ENCODE measurements around the gene CAPN15. TPM values are rescaled to one million over a fixed set of nuclear protein-coding genes. Genes with fewer than 3 reads are reported as not detected.

Gene CAPN15
- total RNA-seq, 2 experiments from 2014 or later: 32.9 to 54.0 TPM

- H3K9me2 ChIP-seq (ENCODE audit: insufficient read depth, low read length): no peaks in the 10 kb centered on the region
- TSS peak; percentile 42 for BruUV-seq (replicated peaks)
- H3K36me3 ChIP-seq (ENCODE audit: insufficient read depth, low read length): peaks cover 4% of the 10 kb centered on the region; the same call in 1 of the 2 replicates
- H4K20me1 ChIP-seq (ENCODE audit: insufficient read depth, low read length): no peaks in the 10 kb centered on the region
- DNase-seq (ENCODE audit: low spot score): no peak
- H3K79me2 ChIP-seq (ENCODE audit: insufficient read depth, low read depth, low read length): peaks cover 20% of the 10 kb centered on the region; the same call in 1 of the 2 replicates
- no peak overlapping the region for H3K4me3 ChIP-seq (ENCODE audit: low read depth, low read length, poor library complexity, severe bottlenecking)
- H3K27ac ChIP-seq (ENCODE audit: low read depth, low read length, poor library complexity, severe bottlenecking): no peak overlapping the region
- CTCF ChIA-PET (ENCODE audit: unreplicated experiment): no interaction called here
- no peak for TF ChIP-seq EZH2phosphoT487 (IDR thresholded peaks at IDR 0.05; ENCODE audit: borderline replicate concordance, low read depth, low read length)
- no peak for TF ChIP-seq CTCF (conservative IDR thresholded peaks at IDR 0.05; ENCODE audit: low read length)
- H3K4me1 ChIP-seq (ENCODE audit: insufficient read depth, low read length, poor library complexity, severe bottlenecking): peaks cover 12% of the 10 kb centered on the region
- POLR2A ChIA-PET: no interaction called here
- no peak overlapping the region for H2AFZ ChIP-seq (ENCODE audit: low read length)
- no peaks in the 10 kb centered on the region for H3K9me3 ChIP-seq (ENCODE audit: low read length)
- H3K4me2 ChIP-seq (ENCODE audit: low read length): no peak overlapping the region
- intact Hi-C loops (cut with micrococcal nuclease; ENCODE audit: unreplicated experiment): no loop called here
These were observed 58.6 kb downstream of the CAPN15 start for GRCh38 chr16:586047-586644.

- POLR2A ChIA-PET: interaction anchor here (0.6 kb wide), 1 partner anchor 57 kb away, joined by 4 read pairs; no protein-coding TSS in a partner anchor
- CTCF ChIA-PET (ENCODE audit: unreplicated experiment): no interaction called here
These were observed 59.4 kb downstream of the CAPN15 start for GRCh38 chr16:586645-587590.

More at GRCh38 chr16:586645-587590, 59.4 kb downstream of the CAPN15 start:
- H3K4me2 ChIP-seq (ENCODE audit: low read length): peak overlapping the region; percentile 80
- no peaks in the 10 kb centered on the region for H4K20me1 ChIP-seq (ENCODE audit: insufficient read depth, low read length)
- peaks cover 4% of the 10 kb centered on the region; the same call in 1 of the 2 replicates for H3K36me3 ChIP-seq (ENCODE audit: insufficient read depth, low read length)
- no peaks in the 10 kb centered on the region for H3K9me2 ChIP-seq (ENCODE audit: insufficient read depth, low read length)
- H3K9me3 ChIP-seq (ENCODE audit: low read length): no peaks in the 10 kb centered on the region
- peaks cover 20% of the 10 kb centered on the region; the same call in 1 of the 2 replicates for H3K79me2 ChIP-seq (ENCODE audit: insufficient read depth, low read depth, low read length)
- intact Hi-C loops (cut with micrococcal nuclease; ENCODE audit: unreplicated experiment): no loop called here
- TF ChIP-seq EZH2phosphoT487 (IDR thresholded peaks at IDR 0.05; ENCODE audit: borderline replicate concordance, low read depth, low read length) (no peak), CTCF (conservative IDR thresholded peaks at IDR 0.05; ENCODE audit: low read length) (no peak)
- no TSS peak for BruUV-seq (replicated peaks)
- peaks cover 12% of the 10 kb centered on the region for H3K4me1 ChIP-seq (ENCODE audit: insufficient read depth, low read length, poor library complexity, severe bottlenecking)
- H3K4me3 ChIP-seq (ENCODE audit: low read depth, low read length, poor library complexity, severe bottlenecking): peak overlapping the region; percentile 82
- H3K27ac ChIP-seq (ENCODE audit: low read depth, low read length, poor library complexity, severe bottlenecking): no peak overlapping the region
- H2AFZ ChIP-seq (ENCODE audit: low read length): no peak overlapping the region
- no peak for DNase-seq (ENCODE audit: low spot score)
